Measurements from ENCODE around the gene CNTN4.

- TF ChIP-seq CTCF (IDR thresholded peaks at IDR 0.05) (peak in 4 of 5 experiments; percentile 27 to 69 (median 50)), POLR2A (IDR thresholded peaks at IDR 0.05) (peak in 1 of 2 donors; percentile 37)
Measured at GRCh38 chr3:2098398-2099027, at the start of gene CNTN4.

Data from tibial nerve (tissue), 3 donors.